Neural progenitor cell (in vitro differentiated cells): Measurements from ENCODE around the gene VTI1A.

Experiments
- CTCF ChIP-seq: fragments of 200-600 bp; sonication (generic); IDR thresholded peaks from 2 replicates; pipeline ENCODE4 v1.5.1; 2017; ENCODE audit warnings: antibody characterized with exemption, mild to moderate bottlenecking
- EZH2 ChIP-seq: fragments of 200-600 bp; sonication (generic); IDR thresholded peaks from 2 replicates; pipeline ENCODE4 v1.6.1; 2017; ENCODE audit warnings: antibody characterized with exemption, mild to moderate bottlenecking, moderate library complexity
- EZH2phosphoT487 ChIP-seq: fragments of 200-600 bp; sonication (generic); IDR thresholded peaks from 2 replicates; pipeline ENCODE4 v1.6.1; 2017; ENCODE audit warnings: antibody characterized with exemption

DNA sequence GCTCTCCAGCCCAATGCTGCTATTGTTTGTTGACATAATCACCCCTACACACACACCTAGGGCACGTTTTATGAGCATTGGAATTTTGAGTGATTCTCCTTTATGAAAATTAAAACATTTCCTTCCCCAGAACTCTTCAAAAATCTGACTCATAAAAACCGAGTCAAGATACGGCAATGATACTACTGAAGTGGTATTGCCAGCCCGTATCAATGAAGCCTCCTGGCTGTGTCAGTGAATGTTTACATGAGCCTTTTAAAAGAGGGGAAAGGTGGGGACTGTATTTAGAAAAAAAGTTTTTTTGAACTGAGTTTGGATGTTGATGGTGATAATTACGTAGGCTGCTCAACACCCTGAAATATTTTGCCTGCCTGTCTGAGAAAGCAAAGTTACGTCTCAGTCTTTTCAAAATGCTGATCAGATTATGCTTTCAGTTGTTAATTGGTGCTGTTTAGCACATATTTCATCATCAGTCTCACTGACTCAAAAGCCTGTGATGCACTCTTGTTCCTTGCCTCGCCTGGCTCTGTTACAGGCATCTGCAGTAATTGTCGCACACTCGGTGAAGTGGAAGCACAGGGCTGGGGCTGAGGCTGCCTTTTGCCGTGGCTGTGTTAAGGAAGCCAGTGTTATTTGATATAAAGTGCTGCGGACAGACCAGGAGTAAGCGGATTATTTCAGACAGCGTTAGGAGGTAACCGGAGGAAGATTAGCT, 345.6 kb downstream of the VTI1A start:
- TF ChIP-seq EZH2 (no peak), CTCF (no peak), EZH2phosphoT487 (no peak)
